IgD-negative memory B cell (primary cell): ENCODE measurements around the gene GHSR. TPM values are rescaled to one million over a fixed set of nuclear protein-coding genes. Genes with fewer than 3 reads are reported as not detected.
"Not testable (repeated sequence)": the region's sequence is repeated elsewhere in the genome, so short reads cannot be mapped to it uniquely, and the experiment has no call there.

Source experiments
- H3K27ac Mint-ChIP-seq, 3 donors: one replicate each; pipeline ENCODE4 v1.8.0; 2020 to 2022; ENCODE audit warnings: mild to moderate bottlenecking in 3 of 3, mixed read lengths in 3 of 3, moderate library complexity in 1 of 3
- H3K27me3 Mint-ChIP-seq: one replicate; pipeline ENCODE4 v1.8.0; 2021; ENCODE audit warnings: mixed read lengths
- H3K36me3 Mint-ChIP-seq: one replicate; pipeline ENCODE4 v1.8.0; 2020; ENCODE audit warnings: mild to moderate bottlenecking, mixed read lengths
- H3K4me1 Mint-ChIP-seq, 3 donors: one replicate each; pipeline ENCODE4 v1.8.0; 2020 to 2022; ENCODE audit warnings: mixed read lengths in 3 of 3, mild to moderate bottlenecking in 1 of 3
- H3K4me3 Mint-ChIP-seq, 4 donors: one replicate each; pipeline ENCODE4 v1.8.0; 2020 to 2022; ENCODE audit warnings: mild to moderate bottlenecking in 4 of 4, mixed read lengths in 4 of 4, moderate library complexity in 3 of 4
- H3K9me3 Mint-ChIP-seq, 3 donors: one replicate each; pipeline ENCODE4 v1.8.0; 2020 to 2021; ENCODE audit warnings: mixed read lengths in 3 of 3, mild to moderate bottlenecking in 1 of 3
- polyA plus RNA-seq: library from polyadenylated mRNA; unstranded; fragments of 300-500 nt; fragmentation: Illumina TruSeq; gene quantifications from one replicate; pipeline ENCODE4 v1.2.3, GENCODE V29; 2021

The GHSR gene, protein sequence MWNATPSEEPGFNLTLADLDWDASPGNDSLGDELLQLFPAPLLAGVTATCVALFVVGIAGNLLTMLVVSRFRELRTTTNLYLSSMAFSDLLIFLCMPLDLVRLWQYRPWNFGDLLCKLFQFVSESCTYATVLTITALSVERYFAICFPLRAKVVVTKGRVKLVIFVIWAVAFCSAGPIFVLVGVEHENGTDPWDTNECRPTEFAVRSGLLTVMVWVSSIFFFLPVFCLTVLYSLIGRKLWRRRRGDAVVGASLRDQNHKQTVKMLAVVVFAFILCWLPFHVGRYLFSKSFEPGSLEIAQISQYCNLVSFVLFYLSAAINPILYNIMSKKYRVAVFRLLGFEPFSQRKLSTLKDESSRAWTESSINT
- not detected for polyA plus RNA-seq

DNA sequence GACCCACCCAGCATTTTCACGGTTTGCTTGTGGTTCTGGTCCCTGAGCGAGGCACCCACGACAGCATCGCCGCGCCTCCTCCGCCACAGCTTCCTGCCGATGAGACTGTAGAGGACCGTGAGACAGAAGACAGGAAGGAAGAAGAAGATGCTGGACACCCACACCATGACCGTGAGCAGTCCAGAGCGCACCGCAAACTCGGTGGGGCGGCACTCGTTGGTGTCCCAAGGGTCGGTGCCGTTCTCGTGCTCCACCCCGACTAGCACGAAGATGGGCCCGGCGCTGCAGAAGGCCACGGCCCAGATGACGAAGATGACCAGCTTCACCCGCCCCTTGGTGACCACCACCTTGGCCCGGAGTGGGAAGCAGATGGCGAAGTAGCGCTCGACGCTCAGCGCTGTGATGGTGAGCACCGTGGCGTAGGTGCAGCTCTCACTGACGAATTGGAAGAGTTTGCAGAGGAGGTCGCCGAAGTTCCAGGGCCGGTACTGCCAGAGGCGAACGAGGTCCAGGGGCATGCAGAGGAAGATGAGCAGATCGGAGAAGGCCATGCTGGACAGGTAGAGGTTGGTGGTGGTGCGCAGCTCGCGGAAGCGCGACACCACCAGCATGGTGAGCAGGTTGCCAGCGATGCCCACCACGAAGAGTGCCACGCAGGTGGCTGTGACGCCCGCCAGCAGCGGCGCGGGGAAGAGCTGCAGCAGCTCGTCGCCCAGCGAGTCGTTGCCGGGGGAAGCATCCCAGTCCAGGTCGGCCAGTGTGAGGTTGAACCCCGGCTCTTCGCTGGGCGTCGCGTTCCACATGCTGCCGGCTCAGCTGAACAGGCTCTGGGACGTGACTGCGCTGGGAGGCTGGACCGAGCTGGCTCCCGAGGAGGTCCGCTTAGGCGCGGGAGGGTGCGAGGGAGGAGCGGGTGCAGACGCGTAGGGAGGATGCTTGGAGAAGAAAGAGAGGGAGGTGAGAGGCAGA, at the start of gene GHSR:
GHSR (minus strand) TSS at position 846 of the 969 bp plus-strand sequence; CDS start at position 803, 43 bp downstream.
- Mint-ChIP-seq H3K27me3 (peaks cover 59% of the 10 kb centered on the region), H3K27ac (peak within 1 kb of the TSS in 2 of 3 donors; percentile 14 to 43)

DNA sequence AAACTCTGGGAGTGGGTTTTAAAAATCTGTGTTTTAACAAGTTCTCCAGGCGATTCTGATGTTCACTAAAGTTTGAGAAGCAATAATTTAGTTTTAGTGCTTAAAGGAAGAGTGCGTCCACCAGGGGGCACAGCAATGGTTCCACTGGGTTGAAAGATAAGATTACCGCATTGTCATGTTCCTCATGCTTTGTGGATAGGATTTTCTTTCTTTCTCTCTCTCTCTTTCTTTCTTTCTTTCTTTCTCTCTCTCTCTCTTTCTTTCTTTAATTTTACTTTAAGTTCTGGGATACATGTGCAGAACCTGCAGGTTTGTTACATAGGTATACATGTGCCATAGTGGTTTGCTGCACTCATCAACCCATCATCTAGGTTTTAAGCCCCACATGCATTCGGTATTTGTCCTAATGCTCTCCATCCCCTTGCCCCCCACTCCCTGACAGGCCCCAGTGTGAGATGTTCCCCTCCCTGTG, 42.0 kb upstream of the GHSR start:
- H3K27me3 Mint-ChIP-seq, result peaks cover 12% of the 10 kb centered on the region
- H3K27ac Mint-ChIP-seq, H3K4me3 Mint-ChIP-seq: not testable (repeated sequence)

More for the DNA sequence above, at the start of gene GHSR:
- H3K36me3 Mint-ChIP-seq, result peaks cover 3% of the 10 kb centered on the region
- peak within 1 kb of the TSS in 2 of 4 donors; percentile 69 to 70 for H3K4me3 Mint-ChIP-seq
- H3K9me3 Mint-ChIP-seq, result peaks cover 0 to 17% (median 2%) of the 10 kb centered on the region in 3 donors
- H3K4me1 Mint-ChIP-seq, result peaks cover 0 to 21% (median 6%) of the 10 kb centered on the region in 3 donors

DNA sequence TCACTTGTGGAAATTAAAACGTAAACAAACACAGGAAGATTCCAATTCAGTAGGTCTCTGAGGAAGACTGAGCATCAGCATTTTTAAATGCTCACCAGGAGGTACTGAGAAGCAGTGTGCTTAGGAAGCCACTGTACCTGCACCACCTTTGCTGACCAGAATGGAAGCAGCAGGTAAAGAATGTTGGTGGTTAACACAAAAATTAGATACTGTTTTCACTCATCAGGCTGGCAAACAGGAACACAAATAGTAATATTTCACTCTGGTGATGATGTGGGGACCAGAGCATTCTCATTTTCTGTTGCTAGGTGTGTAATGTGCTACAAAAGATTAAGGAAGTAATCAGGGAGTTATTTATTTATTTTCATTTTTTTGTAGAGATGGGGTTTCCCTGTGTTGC, 29.9 kb upstream of the GHSR start:
- H3K9me3 Mint-ChIP-seq, result no peaks in the 10 kb centered on the region
- peaks cover 0 to 9% (median 5%) of the 10 kb centered on the region in 3 donors for H3K4me1 Mint-ChIP-seq
- H3K4me3 Mint-ChIP-seq, result peak overlapping the region in 1 of 4 donors; percentile 83
- H3K27me3 Mint-ChIP-seq, result peaks cover 1% of the 10 kb centered on the region
- H3K36me3 Mint-ChIP-seq, result no peaks in the 10 kb centered on the region
- H3K27ac Mint-ChIP-seq, result no peak overlapping the region

More for the DNA sequence above, 42.0 kb upstream of the GHSR start:
- H3K9me3 Mint-ChIP-seq, H3K4me1 Mint-ChIP-seq, H3K36me3 Mint-ChIP-seq: not testable (repeated sequence)

DNA sequence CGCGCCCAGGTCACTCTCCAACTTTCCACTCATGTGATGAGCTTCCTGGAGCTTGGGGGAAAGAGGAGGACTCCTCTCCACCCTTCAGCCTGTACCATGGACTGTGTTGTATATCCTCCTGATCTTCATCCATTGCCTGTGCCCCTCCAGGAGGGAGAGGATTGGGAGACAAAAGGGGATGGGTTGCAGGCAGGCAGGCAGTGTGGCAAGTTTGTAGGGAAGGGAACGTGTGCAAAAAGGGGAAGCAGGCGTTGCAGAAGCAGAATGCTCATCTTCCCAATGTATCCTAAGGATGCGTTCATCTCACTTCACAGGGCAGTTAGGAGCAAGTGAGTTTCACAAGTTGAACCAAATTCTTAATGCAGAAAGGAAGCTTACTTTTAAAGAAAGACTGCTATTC, 28.1 kb upstream of the GHSR start:
- Mint-ChIP-seq H3K9me3 (peaks cover 0 to 7% (median 5%) of the 10 kb centered on the region in 3 donors), H3K36me3 (no peaks in the 10 kb centered on the region), H3K4me1 (peaks cover 0 to 9% (median 5%) of the 10 kb centered on the region in 3 donors), H3K27ac (no peak overlapping the region), H3K27me3 (no peaks in the 10 kb centered on the region), H3K4me3 (peak overlapping the region in 3 of 4 donors; percentile 45 to 94 (median 87))

DNA sequence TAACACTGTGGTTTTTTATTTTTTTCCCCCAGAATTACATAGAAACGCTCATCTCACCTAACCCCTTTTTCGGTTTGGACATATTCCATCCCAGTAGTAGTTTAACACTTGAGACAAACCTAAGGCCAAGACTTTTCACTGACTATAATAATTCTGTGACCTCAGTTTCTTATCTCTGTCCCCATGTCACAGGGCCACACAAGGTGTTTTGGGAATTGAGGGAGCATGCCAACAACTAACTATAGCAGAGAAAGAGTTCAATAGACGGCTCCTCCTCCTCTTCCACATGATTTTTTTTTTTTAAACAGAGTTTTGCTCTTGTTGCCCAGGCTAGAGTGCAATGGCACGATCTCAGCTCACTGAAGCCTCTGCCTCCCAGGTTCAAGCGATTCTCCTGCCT, 27.4 kb upstream of the GHSR start:
- H3K27ac Mint-ChIP-seq, result no peak overlapping the region
- H3K27me3 Mint-ChIP-seq, result no peaks in the 10 kb centered on the region
- peaks cover 0 to 7% (median 5%) of the 10 kb centered on the region in 3 donors for H3K9me3 Mint-ChIP-seq
- H3K4me3 Mint-ChIP-seq, result no peak overlapping the region
- peaks cover 0 to 9% (median 5%) of the 10 kb centered on the region in 3 donors for H3K4me1 Mint-ChIP-seq
- no peaks in the 10 kb centered on the region for H3K36me3 Mint-ChIP-seq

DNA sequence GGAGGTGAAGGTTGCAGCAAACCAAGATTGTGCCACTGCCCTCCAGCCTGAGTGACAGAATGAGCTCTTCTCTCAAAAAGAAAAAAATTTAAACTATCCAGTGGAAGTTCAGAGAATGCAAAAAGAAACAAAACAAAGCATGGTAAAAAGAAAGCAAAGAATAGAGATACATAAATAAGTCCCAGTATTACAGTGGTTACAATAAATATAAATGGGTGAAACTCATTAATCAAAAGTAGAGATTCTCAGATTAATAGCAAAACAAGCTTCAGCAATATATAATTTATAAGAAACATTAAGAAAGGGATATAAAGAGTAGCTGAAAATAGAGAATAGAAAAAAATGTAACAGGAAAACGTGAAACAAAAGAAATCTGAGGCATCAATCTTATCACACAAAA, 23.6 kb upstream of the GHSR start:
- Mint-ChIP-seq H3K4me1 (peaks cover 0 to under 1% (median 0%) of the 10 kb centered on the region in 3 donors), H3K27me3 (peaks cover 4% of the 10 kb centered on the region), H3K4me3 (no peak overlapping the region), H3K36me3 (peaks cover 3% of the 10 kb centered on the region), H3K27ac (no peak overlapping the region), H3K9me3 (peaks cover 1 to 7% (median 5%) of the 10 kb centered on the region in 3 donors)

DNA sequence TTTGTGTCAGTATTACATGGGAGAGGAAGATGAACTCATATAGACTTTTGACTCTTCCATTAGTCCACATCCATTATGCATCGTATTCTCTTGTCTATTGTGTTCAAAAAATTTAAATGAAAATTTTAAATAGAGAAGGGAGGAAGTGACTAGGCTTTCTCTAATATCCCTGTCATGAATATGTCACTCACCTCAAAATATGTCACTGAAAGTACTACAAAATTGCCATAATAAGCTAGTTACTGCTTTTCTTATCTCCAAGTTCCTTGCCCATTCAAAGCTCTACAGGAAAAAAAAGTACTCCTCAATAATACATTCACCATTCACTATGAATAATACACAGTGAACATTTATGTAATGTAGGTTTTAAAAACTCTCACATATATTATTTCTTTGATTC, 22.3 kb upstream of the GHSR start:
- H3K4me1 Mint-ChIP-seq, result no peaks in the 10 kb centered on the region
- no peak overlapping the region for H3K27ac Mint-ChIP-seq
- no peak overlapping the region for H3K4me3 Mint-ChIP-seq
- peaks cover 3% of the 10 kb centered on the region for H3K36me3 Mint-ChIP-seq
- peaks cover 4% of the 10 kb centered on the region for H3K27me3 Mint-ChIP-seq
- peaks cover 1 to 7% (median 5%) of the 10 kb centered on the region in 3 donors for H3K9me3 Mint-ChIP-seq

DNA sequence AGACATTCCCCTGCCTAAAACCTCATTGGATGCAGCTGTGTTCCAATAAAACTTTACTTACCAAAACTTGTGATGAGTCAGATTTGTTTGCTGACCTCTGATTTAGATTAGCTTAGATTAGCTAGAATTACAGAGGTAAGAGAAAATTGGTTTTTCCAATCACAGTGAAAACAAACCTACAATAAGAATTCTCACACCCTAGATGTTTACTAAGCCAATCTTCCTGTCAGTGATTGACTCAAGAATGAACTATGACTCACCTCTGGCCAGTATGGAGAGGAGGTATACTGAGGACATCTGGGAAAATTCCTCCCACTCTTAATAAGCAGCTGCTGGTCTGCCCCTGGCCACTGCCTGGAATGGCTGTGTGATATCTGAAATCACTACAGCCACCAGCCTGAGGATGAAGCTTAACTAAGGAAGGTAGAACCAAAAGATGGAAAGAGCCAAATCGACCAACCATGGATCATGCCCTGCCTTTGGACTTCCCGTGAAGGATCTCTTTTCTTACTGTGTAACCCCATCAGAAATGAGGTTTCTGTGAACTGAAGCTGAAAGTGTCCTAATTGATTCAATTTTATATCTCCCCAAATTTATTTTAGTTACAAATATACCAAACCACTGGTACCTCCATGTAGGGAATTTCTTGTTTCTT, 19.0 kb upstream of the GHSR start:
- H3K4me3 Mint-ChIP-seq, result no peak overlapping the region
- H3K9me3 Mint-ChIP-seq, result peaks cover 1 to 7% (median 5%) of the 10 kb centered on the region in 3 donors
- H3K27me3 Mint-ChIP-seq, result peaks cover 5% of the 10 kb centered on the region
- H3K36me3 Mint-ChIP-seq, result peaks cover 3% of the 10 kb centered on the region
- H3K4me1 Mint-ChIP-seq, result no peaks in the 10 kb centered on the region
- H3K27ac Mint-ChIP-seq, result no peak overlapping the region

DNA sequence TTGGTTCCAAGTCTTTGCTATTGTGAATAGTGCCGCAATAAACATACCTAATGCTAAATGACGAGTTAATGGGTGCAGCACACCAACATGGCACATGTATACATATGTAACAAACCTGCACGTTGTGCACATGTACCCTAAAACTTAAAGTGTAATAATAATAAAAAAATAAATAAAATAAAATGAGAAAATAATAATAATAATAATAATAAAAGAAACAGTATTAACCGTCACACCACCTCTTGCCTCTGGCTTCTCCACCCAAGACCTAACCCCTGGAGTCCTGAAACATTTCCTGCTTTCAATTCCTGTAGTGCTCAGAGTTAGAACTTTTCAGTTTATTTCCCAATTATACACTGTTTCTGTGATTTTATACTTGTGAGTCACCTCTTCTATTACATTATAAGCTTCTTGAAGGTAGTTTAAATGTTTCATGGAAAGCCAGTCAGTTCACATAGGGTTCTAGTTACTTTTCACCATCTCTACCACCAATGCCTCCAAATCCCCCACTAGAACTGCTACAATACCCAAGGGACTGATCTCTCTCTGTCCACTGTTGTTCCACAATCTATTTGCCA, 18.4 kb upstream of the GHSR start:
- Mint-ChIP-seq H3K36me3 (peaks cover 3% of the 10 kb centered on the region), H3K4me3 (no peak overlapping the region), H3K27ac (no peak overlapping the region), H3K9me3 (peaks cover under 1 to 1% (median under 1%) of the 10 kb centered on the region in 3 donors), H3K27me3 (peaks cover 5% of the 10 kb centered on the region), H3K4me1 (no peaks in the 10 kb centered on the region)

DNA sequence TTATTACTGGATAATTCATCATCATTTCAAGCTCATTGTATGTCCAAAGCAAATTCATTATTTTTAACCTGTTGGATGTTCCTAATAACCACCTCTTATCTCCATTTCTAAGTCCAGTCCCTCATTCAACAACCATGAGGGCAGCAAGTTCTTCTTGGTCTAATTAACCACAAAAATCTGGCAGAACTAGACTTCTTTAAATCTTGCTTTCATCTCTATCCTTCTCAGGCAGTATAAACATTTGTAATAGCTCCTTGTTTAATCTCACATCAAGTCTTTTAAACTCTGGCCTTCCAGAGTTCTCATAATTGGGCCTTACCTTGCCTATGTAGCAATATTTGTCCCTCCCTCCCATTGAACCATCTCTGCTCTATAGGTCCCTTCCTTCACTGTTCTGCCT, 17.0 kb upstream of the GHSR start:
- H3K27ac Mint-ChIP-seq, result no peak overlapping the region
- H3K4me1 Mint-ChIP-seq, result no peaks in the 10 kb centered on the region
- no peak overlapping the region for H3K4me3 Mint-ChIP-seq
- peaks cover 5% of the 10 kb centered on the region for H3K27me3 Mint-ChIP-seq
- H3K36me3 Mint-ChIP-seq, result peaks cover 3% of the 10 kb centered on the region
- H3K9me3 Mint-ChIP-seq, result peaks cover 0 to 1% (median 0%) of the 10 kb centered on the region in 3 donors

DNA sequence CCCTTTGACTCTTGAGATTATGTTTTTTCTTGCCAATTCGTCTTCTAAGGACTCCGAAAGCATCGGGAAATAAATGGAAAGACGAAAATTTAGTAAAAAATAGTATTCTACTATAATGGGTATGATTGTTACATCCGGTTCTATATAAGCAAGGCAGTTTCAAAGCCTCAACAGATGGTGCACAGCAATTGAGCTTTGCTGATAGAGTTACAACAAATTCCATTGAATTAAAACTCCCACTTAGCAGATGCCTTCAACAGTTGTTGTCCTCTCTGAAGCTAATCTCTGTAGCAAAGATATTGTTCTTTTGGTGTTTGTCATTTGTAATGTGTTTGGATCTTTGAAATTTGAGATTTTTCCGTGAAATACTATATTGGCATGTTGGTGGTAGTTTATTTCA, 16.1 kb upstream of the GHSR start:
- H3K36me3 Mint-ChIP-seq, result peaks cover 3% of the 10 kb centered on the region
- H3K27ac Mint-ChIP-seq, result no peak overlapping the region
- peaks cover 5% of the 10 kb centered on the region for H3K27me3 Mint-ChIP-seq
- peaks cover 0 to 1% (median 0%) of the 10 kb centered on the region in 3 donors for H3K9me3 Mint-ChIP-seq
- H3K4me1 Mint-ChIP-seq, result no peaks in the 10 kb centered on the region
- H3K4me3 Mint-ChIP-seq, result no peak overlapping the region

DNA sequence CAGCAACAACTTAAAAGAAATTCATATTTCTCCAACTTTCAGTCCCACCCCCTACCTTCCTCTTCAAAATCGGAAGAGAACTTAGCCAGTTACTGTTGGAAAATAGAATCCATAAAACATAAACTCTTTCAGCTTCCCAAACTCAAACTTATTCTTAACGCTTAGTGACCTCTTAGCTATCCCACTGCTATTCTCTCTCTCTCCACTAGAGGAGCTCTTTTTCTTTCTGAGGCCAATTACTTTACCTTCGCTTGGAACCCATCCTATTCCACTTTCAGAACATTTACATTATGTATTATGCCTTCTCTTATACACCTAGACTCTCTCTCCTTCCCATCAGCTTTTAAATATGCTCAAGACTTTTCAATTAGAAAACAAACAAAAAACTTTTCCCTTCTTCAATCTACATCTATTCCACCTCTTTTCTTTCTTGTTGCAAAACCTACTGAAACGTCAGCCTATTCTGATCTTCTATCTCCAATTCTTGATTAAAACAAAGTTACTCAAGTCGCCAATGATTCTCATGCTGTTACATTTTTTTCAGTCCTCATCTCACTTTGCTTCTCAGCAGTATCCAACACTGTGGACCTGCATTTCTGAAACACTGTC, 13.4 kb upstream of the GHSR start:
- H3K36me3 Mint-ChIP-seq, result no peaks in the 10 kb centered on the region
- peaks cover 1% of the 10 kb centered on the region for H3K27me3 Mint-ChIP-seq
- no peaks in the 10 kb centered on the region for H3K9me3 Mint-ChIP-seq
- no peak overlapping the region for H3K4me3 Mint-ChIP-seq
- H3K27ac Mint-ChIP-seq, result no peak overlapping the region
- H3K4me1 Mint-ChIP-seq, result no peaks in the 10 kb centered on the region

DNA sequence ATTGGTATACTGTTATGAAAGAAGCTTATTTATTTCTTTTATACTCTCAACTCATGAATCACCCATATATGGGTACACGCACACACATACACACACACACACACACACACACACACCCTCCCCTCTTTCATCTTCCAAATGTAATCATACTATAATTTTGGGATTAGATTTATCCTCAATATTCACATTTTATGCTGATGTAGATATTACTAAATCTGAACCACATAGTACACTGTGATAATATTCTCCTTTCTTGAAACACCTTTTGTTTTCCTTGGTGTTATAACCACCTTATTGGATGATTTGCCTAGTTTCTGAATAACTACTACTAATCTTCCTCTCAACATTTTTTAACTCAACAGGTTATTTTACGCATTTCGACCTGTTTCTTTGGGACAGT, 8.1 kb upstream of the GHSR start:
- Mint-ChIP-seq H3K4me3 (no peak overlapping the region), H3K36me3 (no peaks in the 10 kb centered on the region), H3K9me3 (no peaks in the 10 kb centered on the region), H3K27me3 (peaks cover 3% of the 10 kb centered on the region), H3K4me1 (no peaks in the 10 kb centered on the region), H3K27ac (no peak overlapping the region)

DNA sequence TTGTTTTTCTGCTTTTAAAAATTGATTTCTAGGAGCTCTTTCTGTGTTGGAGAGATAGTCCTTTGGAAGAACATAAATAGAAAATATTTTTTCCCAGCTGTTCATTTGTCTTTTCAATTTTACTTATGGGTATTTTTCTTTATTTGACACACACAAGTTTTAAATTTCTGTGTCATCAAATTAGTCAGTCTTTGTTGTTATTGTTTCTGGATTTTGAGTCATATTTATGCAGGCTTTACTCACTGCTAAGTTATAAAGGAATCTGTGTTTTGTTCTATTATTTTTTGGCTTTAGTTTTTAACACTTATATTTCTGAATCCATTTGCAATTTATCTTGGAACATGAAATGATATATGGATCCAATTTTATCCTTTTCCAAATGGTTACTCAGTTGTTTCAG, 5.9 kb upstream of the GHSR start:
- peaks cover 0 to 6% (median 0%) of the 10 kb centered on the region in 3 donors for H3K4me1 Mint-ChIP-seq
- H3K4me3 Mint-ChIP-seq, result no peak overlapping the region
- peaks cover 0 to 3% (median 0%) of the 10 kb centered on the region in 3 donors for H3K9me3 Mint-ChIP-seq
- no peaks in the 10 kb centered on the region for H3K36me3 Mint-ChIP-seq
- H3K27ac Mint-ChIP-seq, result no peak overlapping the region
- H3K27me3 Mint-ChIP-seq, result peaks cover 19% of the 10 kb centered on the region
